GM20000 (cell line): ENCODE results near the gene NTMT1.

Source experiments
- DNase-seq: peaks from one replicate; pipeline ENCODE4 v3.0.0; 2012; ENCODE audit warnings: low spot score
- CTCF ChIP-seq: IDR thresholded peaks from 2 replicates; pipeline ENCODE4 v1.5.1; 2012; ENCODE audit warnings: mild to moderate bottlenecking, control low read depth; ENCODE audit errors: extremely low read depth, missing control alignments

NTMT1 gene

GRCh38 chr9:129664746-129665388, 38.9 kb downstream of the NTMT1 start:
- peak; percentile 60 for DNase-seq
- no peak for TF ChIP-seq CTCF

DNA sequence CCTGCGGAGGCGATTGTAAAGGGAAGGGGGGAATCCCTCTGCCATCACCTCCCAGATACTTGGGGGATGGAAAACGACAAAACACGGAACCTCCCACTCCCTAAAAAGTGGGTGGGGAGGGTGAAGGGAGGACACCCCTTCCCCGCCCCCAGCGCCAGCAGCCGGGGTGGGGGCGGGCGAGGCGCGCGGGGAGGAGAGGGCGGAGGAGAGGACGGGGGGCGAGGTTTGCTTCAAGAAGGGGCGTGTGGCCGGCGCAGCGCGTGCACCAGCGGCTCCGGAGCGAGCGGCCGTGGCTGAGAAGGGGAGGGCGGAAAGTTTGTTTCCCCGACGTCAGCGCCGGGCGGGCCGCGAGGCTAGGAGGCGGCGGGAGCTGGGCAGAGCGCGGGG, 39.4 kb downstream of the NTMT1 start, which contains the start of gene PRRX2:
TSS of gene PRRX2 (plus strand) at position 259 of the 387 bp plus-strand sequence. CDS start 221 bp downstream, outside the sequence.
- TF ChIP-seq CTCF: no peak
- DNase-seq: peak; percentile 61

- peak; percentile 49 for DNase-seq
These were observed 40.0 kb downstream of the NTMT1 start for GRCh38 chr9:129665814-129666520.

GRCh38 chr9:129666575-129666974, 40.6 kb downstream of the NTMT1 start:
- no peak for DNase-seq
- TF ChIP-seq CTCF: no peak

More at GRCh38 chr9:129665814-129666520, 40.0 kb downstream of the NTMT1 start:
- no peak for TF ChIP-seq CTCF

DNA sequence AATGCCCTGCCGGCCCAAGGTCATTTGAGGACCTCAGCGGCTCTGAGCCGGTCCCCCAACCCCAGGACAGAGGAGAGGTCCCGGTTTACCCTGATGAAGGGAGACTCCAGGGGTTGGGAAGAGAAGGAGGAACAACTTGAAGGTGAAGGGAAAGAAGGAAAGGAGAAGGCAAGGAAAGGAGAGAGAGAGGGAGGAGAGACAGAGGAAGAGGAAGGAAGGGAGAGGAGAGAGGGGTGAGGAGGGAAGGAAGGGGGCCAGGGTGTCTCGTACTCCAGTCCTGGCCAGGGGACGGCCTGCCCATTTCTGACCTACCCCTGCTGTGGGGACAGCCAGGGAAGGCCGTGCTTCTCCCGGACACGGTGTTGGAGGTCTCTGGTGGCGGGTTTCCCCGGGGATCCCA, 41.4 kb downstream of the NTMT1 start:
- no peak for DNase-seq

DNA sequence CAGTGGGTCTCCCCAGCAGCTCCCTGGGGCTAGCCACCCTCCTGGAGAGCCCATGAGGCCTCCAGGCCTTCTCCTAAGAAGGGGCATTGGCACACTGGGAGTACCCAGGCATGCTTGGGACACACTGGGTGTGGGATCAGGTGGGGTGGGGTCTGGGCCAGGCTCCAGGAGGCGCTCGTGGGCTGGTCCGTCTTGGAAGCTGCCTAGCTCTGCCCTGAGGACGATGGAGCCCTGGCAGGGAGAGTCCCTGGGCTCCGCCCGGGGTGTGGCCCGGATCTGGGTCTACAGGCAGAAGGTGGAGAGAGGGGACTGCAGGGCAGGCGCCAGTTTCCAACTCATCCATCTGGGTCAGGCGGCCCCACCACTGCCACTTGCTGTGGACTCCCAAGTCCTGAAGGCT, 41.9 kb downstream of the NTMT1 start:
- no peak for DNase-seq
- no peak for TF ChIP-seq CTCF

More for the DNA sequence above, 41.4 kb downstream of the NTMT1 start:
- TF ChIP-seq CTCF: no peak

DNA sequence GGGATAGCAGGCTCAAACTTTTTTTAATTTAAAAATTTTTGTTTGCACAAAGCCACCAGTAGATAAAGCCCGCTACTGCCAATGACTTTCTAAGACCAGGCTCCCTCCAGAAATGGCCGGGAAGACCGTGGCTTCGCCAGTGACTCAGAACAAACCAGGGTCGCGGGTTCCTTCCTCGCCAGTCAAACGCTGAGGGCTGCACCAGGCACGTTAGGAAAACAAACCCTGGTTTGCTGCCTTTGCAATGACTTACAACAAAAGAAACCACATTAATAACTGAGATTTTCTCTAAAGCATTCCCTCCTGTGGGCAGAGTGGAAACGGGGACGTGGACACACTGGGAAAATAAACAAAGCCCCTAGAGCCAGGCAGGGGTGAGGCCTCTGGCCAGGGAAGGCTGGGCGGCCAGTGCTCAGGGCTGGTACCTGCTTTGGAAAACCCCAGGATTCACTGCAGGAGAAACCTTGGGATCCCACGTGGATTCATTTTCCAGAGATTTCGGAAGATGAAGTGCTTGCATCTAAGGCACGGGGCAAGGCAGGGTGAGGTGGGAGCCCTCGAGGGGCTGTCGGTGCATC, 43.3 kb downstream of the NTMT1 start:
- no peak for DNase-seq
- no peak for TF ChIP-seq CTCF
